ENCODE measurements around the gene CNST. TPM values are rescaled to one million over a fixed set of nuclear protein-coding genes. Genes with fewer than 3 reads are reported as not detected.

CNST gene
- total RNA-seq, 1 donor from 2014 or later, result 35.2 TPM

GRCh38 chr1:246667773-246668172 lies 101.5 kb downstream of the CNST start:
- peaks cover 64% of the 10 kb centered on the region for H3K36me3 Mint-ChIP-seq (ENCODE audit: low read depth)
- H3K4me1 Mint-ChIP-seq, result no peaks in the 10 kb centered on the region
- intact Hi-C loops (cut with micrococcal nuclease), result no loop called here
- no peak for TF ChIP-seq CTCF (IDR thresholded peaks at IDR 0.05)
- no peak for DNase-seq
- no peak overlapping the region for H3K27ac Mint-ChIP-seq
- no peak overlapping the region for H3K4me3 Mint-ChIP-seq
- ChIA-PET CTCF (no interaction called here), POLR2A (no interaction called here)
- H3K27me3 Mint-ChIP-seq, result no peaks in the 10 kb centered on the region
- H3K9me3 Mint-ChIP-seq, result no peaks in the 10 kb centered on the region
- no peak for ATAC-seq (ENCODE audit: low read depth)

- Mint-ChIP-seq H3K27ac (no peak overlapping the region), H3K4me1 (peaks cover 9% of the 10 kb centered on the region), H3K27me3 (no peaks in the 10 kb centered on the region), H3K36me3 (ENCODE audit: low read depth) (peaks cover 60% of the 10 kb centered on the region), H3K9me3 (no peaks in the 10 kb centered on the region), H3K4me3 (no peak overlapping the region)
- TF ChIP-seq CTCF (IDR thresholded peaks at IDR 0.05), result no peak
- intact Hi-C loops (cut with micrococcal nuclease), result no loop called here
- no peak for DNase-seq
- POLR2A ChIA-PET, result no interaction called here
- no peak for ATAC-seq (ENCODE audit: low read depth)
- CTCF ChIA-PET, result interaction anchor here (0.8 kb wide), 1 partner anchor 20 kb away, joined by 3 read pairs; no protein-coding TSS in a partner anchor
Measured at GRCh38 chr1:246669659-246670058, 103.4 kb downstream of the CNST start.

- no peak for TF ChIP-seq CTCF (IDR thresholded peaks at IDR 0.05)
- H3K4me3 Mint-ChIP-seq, result no peak overlapping the region
- H3K9me3 Mint-ChIP-seq, result peaks cover 4% of the 10 kb centered on the region
- H3K27ac Mint-ChIP-seq, result no peak overlapping the region
- intact Hi-C loops (cut with micrococcal nuclease), result no loop called here
- H3K36me3 Mint-ChIP-seq (ENCODE audit: low read depth), result peaks cover 22% of the 10 kb centered on the region
- DNase-seq (no peak), ATAC-seq (ENCODE audit: low read depth) (no peak)
- ChIA-PET CTCF (interaction anchor here (1.0 kb wide), 1 partner anchor 22 kb away, joined by 3 read pairs; no protein-coding TSS in a partner anchor), POLR2A (interaction anchor here (0.6 kb wide), 1 partner anchor 114 kb away, joined by 4 read pairs; no protein-coding TSS in a partner anchor)
- no peaks in the 10 kb centered on the region for H3K27me3 Mint-ChIP-seq
- peaks cover 9% of the 10 kb centered on the region for H3K4me1 Mint-ChIP-seq
Measured at GRCh38 chr1:246674049-246674448, 107.8 kb downstream of the CNST start.

- ATAC-seq (ENCODE audit: low read depth) (no peak), DNase-seq (no peak)
- no peak for TF ChIP-seq CTCF (IDR thresholded peaks at IDR 0.05)
- intact Hi-C loops (cut with micrococcal nuclease), result no loop called here
- ChIA-PET POLR2A (interaction anchor here (0.6 kb wide), 1 partner anchor 60 kb away, joined by 3 read pairs; no protein-coding TSS in a partner anchor), CTCF (no interaction called here)
- H3K27ac Mint-ChIP-seq, result no peak overlapping the region
- H3K27me3 Mint-ChIP-seq, result no peaks in the 10 kb centered on the region
- no peak overlapping the region for H3K4me3 Mint-ChIP-seq
- H3K4me1 Mint-ChIP-seq, result peaks cover 24% of the 10 kb centered on the region
- peaks cover 4% of the 10 kb centered on the region for H3K9me3 Mint-ChIP-seq
- H3K36me3 Mint-ChIP-seq (ENCODE audit: low read depth), result peaks cover 6% of the 10 kb centered on the region
Measured at GRCh38 chr1:246677842-246678241, 111.6 kb downstream of the CNST start.

GRCh38 chr1:246678816-246679793 lies 112.8 kb downstream of the CNST start:
- H3K27ac Mint-ChIP-seq, result no peak overlapping the region
- peaks cover 17% of the 10 kb centered on the region for H3K4me1 Mint-ChIP-seq
- peaks cover 4% of the 10 kb centered on the region for H3K9me3 Mint-ChIP-seq
- no peaks in the 10 kb centered on the region for H3K27me3 Mint-ChIP-seq
- no peak overlapping the region for H3K4me3 Mint-ChIP-seq
- no peak for TF ChIP-seq CTCF (IDR thresholded peaks at IDR 0.05)
- ATAC-seq (ENCODE audit: low read depth) (no peak), DNase-seq (no peak)
- H3K36me3 Mint-ChIP-seq (ENCODE audit: low read depth), result peaks cover 1% of the 10 kb centered on the region
- intact Hi-C loops (cut with micrococcal nuclease), result no loop called here
- ChIA-PET POLR2A (no interaction called here), CTCF (interaction anchor here (0.7 kb wide), 1 partner anchor 81 kb away, joined by 3 read pairs; no protein-coding TSS in a partner anchor)
